H1 (cell line): ENCODE results near the gene NRIP2.

ENCODE experiments used
- CBX8 ChIP-seq: fragments of 300-800, 300-1000 bp; sonication (generic); IDR thresholded peaks from 2 replicates; pipeline ENCODE4 v1.7.1; 2016; ENCODE audit warnings: low read depth, low read length, borderline replicate concordance
- CTCF ChIP-seq, 3 experiments: IDR thresholded peaks; 1 replicate in 2 of 3; 2 replicates in 1 of 3; pipeline versions ENCODE4 v1.5.1 to v1.6.1; 2011; ENCODE audit warnings: low read length in 3 of 3, mild to moderate bottlenecking in 3 of 3, inconsistent platforms in 2 of 3, low read depth in 1 of 3, moderate library complexity in 1 of 3; ENCODE audit not compliant: insufficient read depth in 1 of 3; ENCODE audit errors: control extremely low read depth in 1 of 3
- EZH2 ChIP-seq: fragments of 200-600 bp; sonication (generic); IDR thresholded peaks from 2 replicates; pipeline ENCODE4 v1.7.1; 2012; ENCODE audit warnings: low read depth, mild to moderate bottlenecking, moderate library complexity, low read length, inconsistent platforms; ENCODE audit not compliant: severe bottlenecking
- NRF1 ChIP-seq: IDR thresholded peaks from 2 replicates; pipeline ENCODE4 v1.6.1; 2011; ENCODE audit warnings: mild to moderate bottlenecking, low read depth, low read length, improper control_type of control experiment
- POLR2A ChIP-seq, 2 experiments: IDR thresholded peaks; 1 replicate in 1 of 2; 2 replicates in 1 of 2; pipeline ENCODE4 v1.6.1; 2011; ENCODE audit warnings: low read depth in 2 of 2, low read length in 2 of 2, mild to moderate bottlenecking in 2 of 2; ENCODE audit errors: control extremely low read depth in 1 of 2
- SP1 ChIP-seq: IDR thresholded peaks from 2 replicates; pipeline ENCODE4 v1.6.1; 2011; ENCODE audit warnings: low read depth, low read length

GRCh38 chr12:2819810-2820209, 15.0 kb downstream of the NRIP2 start:
- TF ChIP-seq EZH2 (no peak), SP1 (no peak), CBX8 (no peak), CTCF (IDR thresholded peaks at IDR 0.05; ENCODE audit: control extremely low read depth in 1 of 3, insufficient read depth in 1 of 3, low read depth in 1 of 3, low read length in 3 of 3) (no peak), POLR2A (IDR thresholded peaks at IDR 0.05; ENCODE audit: control extremely low read depth in 1 of 2, low read depth in 2 of 2, low read length in 2 of 2) (no peak), NRF1 (no peak)
